ENCODE measurements around the gene TK2.

TK2 gene

DNA sequence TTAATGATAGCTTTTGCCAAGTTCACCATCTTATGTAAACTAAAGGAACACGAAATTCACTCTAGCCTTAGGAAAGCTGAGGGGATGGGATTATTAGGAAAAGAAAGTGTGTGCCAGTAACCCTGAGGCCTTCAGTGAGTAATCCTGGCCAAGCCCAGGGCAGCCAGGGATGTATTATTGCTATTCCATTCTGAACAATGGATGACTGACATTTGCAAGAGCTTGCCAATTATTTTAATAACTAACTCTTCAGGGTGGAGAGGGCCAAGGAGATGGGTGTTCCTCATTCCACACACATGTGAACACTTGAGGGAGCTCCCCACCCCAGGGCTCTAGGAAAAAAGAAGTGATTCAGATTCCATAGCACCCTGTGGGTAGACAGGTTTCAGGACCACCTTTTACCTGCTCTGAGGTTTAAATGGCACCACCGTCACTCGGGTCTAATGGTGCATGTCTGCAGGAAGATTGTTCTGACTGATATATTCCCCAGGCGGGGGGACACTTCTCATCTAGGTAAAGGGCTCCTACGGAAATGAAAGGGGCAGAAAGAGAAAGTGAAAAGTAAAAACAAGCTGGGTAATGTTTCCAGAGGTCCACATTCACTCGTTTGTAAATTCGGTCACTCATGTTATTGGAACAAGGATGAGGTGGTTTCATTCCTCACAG is 41.5 kb downstream of the TK2 start:
- no peak for ATAC-seq
- TF ChIP-seq SNAI2 (CRISPR knock-in tag; IDR thresholded peaks at IDR 0.05), result no peak
- TF ChIP-seq PPARA (CRISPR knock-in tag; IDR thresholded peaks at IDR 0.05; ENCODE audit: borderline replicate concordance), result no peak
- TF ChIP-seq ZC3H10 (CRISPR knock-in tag; IDR thresholded peaks at IDR 0.05), result no peak
- TF ChIP-seq, protein P1, sequence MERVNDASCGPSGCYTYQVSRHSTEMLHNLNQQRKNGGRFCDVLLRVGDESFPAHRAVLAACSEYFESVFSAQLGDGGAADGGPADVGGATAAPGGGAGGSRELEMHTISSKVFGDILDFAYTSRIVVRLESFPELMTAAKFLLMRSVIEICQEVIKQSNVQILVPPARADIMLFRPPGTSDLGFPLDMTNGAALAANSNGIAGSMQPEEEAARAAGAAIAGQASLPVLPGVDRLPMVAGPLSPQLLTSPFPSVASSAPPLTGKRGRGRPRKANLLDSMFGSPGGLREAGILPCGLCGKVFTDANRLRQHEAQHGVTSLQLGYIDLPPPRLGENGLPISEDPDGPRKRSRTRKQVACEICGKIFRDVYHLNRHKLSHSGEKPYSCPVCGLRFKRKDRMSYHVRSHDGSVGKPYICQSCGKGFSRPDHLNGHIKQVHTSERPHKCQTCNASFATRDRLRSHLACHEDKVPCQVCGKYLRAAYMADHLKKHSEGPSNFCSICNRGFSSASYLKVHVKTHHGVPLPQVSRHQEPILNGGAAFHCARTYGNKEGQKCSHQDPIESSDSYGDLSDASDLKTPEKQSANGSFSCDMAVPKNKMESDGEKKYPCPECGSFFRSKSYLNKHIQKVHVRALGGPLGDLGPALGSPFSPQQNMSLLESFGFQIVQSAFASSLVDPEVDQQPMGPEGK (CRISPR knock-in tag; IDR thresholded peaks at IDR 0.05; ENCODE audit: borderline replicate concordance), result no peak
- TF ChIP-seq TOX (CRISPR knock-in tag; IDR thresholded peaks at IDR 0.05; ENCODE audit: borderline replicate concordance), result no peak
- no peak for TF ChIP-seq ARNTL (CRISPR knock-in tag; IDR thresholded peaks at IDR 0.05; ENCODE audit: borderline replicate concordance, low read depth)
- TF ChIP-seq, protein P2, sequence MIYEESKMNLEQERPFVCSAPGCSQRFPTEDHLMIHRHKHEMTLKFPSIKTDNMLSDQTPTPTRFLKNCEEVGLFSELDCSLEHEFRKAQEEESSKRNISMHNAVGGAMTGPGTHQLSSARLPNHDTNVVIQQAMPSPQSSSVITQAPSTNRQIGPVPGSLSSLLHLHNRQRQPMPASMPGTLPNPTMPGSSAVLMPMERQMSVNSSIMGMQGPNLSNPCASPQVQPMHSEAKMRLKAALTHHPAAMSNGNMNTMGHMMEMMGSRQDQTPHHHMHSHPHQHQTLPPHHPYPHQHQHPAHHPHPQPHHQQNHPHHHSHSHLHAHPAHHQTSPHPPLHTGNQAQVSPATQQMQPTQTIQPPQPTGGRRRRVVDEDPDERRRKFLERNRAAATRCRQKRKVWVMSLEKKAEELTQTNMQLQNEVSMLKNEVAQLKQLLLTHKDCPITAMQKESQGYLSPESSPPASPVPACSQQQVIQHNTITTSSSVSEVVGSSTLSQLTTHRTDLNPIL (CRISPR knock-in tag; IDR thresholded peaks at IDR 0.05; ENCODE audit: low read depth), result no peak
- no peak for TF ChIP-seq ESRRG (CRISPR knock-in tag; IDR thresholded peaks at IDR 0.05)
- TF ChIP-seq ZNF565 (CRISPR knock-in tag; conservative IDR thresholded peaks at IDR 0.05; ENCODE audit: low read depth), result no peak
- TF ChIP-seq RARB (CRISPR knock-in tag; IDR thresholded peaks at IDR 0.05), result no peak
- no peak for TF ChIP-seq ZNF8 (CRISPR knock-in tag; IDR thresholded peaks at IDR 0.05)
- TF ChIP-seq, protein P3, sequence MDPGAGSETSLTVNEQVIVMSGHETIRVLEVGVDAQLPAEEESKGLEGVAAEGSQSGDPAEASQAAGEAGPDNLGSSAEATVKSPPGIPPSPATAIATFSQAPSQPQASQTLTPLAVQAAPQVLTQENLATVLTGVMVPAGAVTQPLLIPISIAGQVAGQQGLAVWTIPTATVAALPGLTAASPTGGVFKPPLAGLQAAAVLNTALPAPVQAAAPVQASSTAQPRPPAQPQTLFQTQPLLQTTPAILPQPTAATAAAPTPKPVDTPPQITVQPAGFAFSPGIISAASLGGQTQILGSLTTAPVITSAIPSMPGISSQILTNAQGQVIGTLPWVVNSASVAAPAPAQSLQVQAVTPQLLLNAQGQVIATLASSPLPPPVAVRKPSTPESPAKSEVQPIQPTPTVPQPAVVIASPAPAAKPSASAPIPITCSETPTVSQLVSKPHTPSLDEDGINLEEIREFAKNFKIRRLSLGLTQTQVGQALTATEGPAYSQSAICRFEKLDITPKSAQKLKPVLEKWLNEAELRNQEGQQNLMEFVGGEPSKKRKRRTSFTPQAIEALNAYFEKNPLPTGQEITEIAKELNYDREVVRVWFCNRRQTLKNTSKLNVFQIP (CRISPR knock-in tag; IDR thresholded peaks at IDR 0.05; ENCODE audit: borderline replicate concordance, low read depth), result no peak
- no peak for TF ChIP-seq OSR1 (CRISPR knock-in tag; IDR thresholded peaks at IDR 0.05)
- no peak for TF ChIP-seq ISL1 (CRISPR knock-in tag; IDR thresholded peaks at IDR 0.05)
- TF ChIP-seq, protein P4, sequence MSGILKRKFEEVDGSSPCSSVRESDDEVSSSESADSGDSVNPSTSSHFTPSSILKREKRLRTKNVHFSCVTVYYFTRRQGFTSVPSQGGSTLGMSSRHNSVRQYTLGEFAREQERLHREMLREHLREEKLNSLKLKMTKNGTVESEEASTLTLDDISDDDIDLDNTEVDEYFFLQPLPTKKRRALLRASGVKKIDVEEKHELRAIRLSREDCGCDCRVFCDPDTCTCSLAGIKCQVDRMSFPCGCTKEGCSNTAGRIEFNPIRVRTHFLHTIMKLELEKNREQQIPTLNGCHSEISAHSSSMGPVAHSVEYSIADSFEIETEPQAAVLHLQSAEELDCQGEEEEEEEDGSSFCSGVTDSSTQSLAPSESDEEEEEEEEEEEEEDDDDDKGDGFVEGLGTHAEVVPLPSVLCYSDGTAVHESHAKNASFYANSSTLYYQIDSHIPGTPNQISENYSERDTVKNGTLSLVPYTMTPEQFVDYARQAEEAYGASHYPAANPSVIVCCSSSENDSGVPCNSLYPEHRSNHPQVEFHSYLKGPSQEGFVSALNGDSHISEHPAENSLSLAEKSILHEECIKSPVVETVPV (CRISPR knock-in tag; IDR thresholded peaks at IDR 0.05), result no peak
- TF ChIP-seq, protein P5, sequence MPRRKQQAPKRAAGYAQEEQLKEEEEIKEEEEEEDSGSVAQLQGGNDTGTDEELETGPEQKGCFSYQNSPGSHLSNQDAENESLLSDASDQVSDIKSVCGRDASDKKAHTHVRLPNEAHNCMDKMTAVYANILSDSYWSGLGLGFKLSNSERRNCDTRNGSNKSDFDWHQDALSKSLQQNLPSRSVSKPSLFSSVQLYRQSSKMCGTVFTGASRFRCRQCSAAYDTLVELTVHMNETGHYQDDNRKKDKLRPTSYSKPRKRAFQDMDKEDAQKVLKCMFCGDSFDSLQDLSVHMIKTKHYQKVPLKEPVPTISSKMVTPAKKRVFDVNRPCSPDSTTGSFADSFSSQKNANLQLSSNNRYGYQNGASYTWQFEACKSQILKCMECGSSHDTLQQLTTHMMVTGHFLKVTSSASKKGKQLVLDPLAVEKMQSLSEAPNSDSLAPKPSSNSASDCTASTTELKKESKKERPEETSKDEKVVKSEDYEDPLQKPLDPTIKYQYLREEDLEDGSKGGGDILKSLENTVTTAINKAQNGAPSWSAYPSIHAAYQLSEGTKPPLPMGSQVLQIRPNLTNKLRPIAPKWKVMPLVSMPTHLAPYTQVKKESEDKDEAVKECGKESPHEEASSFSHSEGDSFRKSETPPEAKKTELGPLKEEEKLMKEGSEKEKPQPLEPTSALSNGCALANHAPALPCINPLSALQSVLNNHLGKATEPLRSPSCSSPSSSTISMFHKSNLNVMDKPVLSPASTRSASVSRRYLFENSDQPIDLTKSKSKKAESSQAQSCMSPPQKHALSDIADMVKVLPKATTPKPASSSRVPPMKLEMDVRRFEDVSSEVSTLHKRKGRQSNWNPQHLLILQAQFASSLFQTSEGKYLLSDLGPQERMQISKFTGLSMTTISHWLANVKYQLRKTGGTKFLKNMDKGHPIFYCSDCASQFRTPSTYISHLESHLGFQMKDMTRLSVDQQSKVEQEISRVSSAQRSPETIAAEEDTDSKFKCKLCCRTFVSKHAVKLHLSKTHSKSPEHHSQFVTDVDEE (CRISPR knock-in tag; IDR thresholded peaks at IDR 0.05), result no peak
- TF ChIP-seq BACH2 (CRISPR knock-in tag; IDR thresholded peaks at IDR 0.05; ENCODE audit: borderline replicate concordance), result no peak

DNA sequence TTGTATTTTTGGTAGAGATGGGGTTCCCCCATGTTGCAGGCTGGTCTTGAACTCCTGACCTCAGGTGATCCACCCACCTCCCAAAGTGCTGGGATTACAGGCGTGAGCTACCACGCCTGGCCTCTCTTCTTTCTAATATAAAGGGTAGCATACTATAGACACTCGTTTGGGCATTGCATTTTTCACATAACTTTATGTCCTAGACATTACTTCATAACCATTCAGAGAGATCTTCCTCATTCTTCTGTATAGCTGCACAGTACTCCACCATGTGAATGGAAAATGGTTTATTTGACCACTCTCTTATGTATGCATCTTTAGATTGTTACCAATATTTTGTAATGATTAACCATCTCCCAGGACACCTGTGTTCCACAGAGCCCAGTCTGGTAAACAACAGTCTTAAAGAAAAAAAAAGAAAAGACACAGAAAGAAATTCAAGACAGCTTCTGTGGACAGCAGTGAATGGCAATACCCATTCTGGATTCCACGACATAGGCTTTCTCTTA is 42.1 kb downstream of the TK2 start:
- no peak for ATAC-seq
- TF ChIP-seq ARNTL (CRISPR knock-in tag; IDR thresholded peaks at IDR 0.05; ENCODE audit: borderline replicate concordance, low read depth) (no peak), ZNF565 (CRISPR knock-in tag; conservative IDR thresholded peaks at IDR 0.05; ENCODE audit: low read depth) (no peak), ZC3H10 (CRISPR knock-in tag; IDR thresholded peaks at IDR 0.05) (no peak), BACH2 (CRISPR knock-in tag; IDR thresholded peaks at IDR 0.05; ENCODE audit: borderline replicate concordance) (no peak)

DNA sequence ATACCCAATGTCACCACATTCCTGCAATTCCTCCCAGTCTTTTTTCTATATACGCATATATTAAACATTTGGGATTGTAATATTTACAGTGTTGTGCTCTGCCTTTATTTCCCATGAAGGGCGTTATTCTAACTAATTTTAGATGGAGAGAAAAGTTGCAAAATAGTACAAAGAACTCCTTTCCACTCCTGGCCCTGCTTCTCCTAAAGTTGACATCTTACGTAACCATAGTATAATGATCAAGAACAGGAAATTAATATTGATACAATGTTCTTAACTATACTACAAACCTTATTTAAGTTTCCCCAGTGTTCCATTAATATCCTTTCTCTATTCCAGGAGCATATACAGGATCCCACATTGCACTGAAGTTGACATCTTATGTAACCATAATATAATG is 46.3 kb downstream of the TK2 start:
- no peak for ATAC-seq
- TF ChIP-seq ZNF70 (CRISPR knock-in tag; IDR thresholded peaks at IDR 0.05), result no peak
- TF ChIP-seq ARNTL (CRISPR knock-in tag; IDR thresholded peaks at IDR 0.05; ENCODE audit: borderline replicate concordance, low read depth), result no peak
- no peak for TF ChIP-seq ZFP30 (CRISPR knock-in tag; IDR thresholded peaks at IDR 0.05)
- no peak for TF ChIP-seq ZNF565 (CRISPR knock-in tag; conservative IDR thresholded peaks at IDR 0.05; ENCODE audit: low read depth)
- no peak for TF ChIP-seq ZNF8 (CRISPR knock-in tag; IDR thresholded peaks at IDR 0.05)
- no peak for TF ChIP-seq CSDC2 (CRISPR knock-in tag; IDR thresholded peaks at IDR 0.05)
- TF ChIP-seq ZC3H10 (CRISPR knock-in tag; IDR thresholded peaks at IDR 0.05), result no peak
- no peak for TF ChIP-seq OSR1 (CRISPR knock-in tag; IDR thresholded peaks at IDR 0.05)
- no peak for TF ChIP-seq ZFP3 (CRISPR knock-in tag; IDR thresholded peaks at IDR 0.05)
- TF ChIP-seq ISL1 (CRISPR knock-in tag; IDR thresholded peaks at IDR 0.05), result no peak
- TF ChIP-seq, protein P5 (CRISPR knock-in tag; IDR thresholded peaks at IDR 0.05), result no peak
- TF ChIP-seq GLIS3 (CRISPR knock-in tag; IDR thresholded peaks at IDR 0.05), result no peak

All from SK-N-SH treated with all-trans-retinoic acid at 6 μM for 48 hours (cell line).